CD4-positive, alpha-beta T cell treated with Interleukin-15 for 4 hours (primary cell): ENCODE results near the gene DGKI.
"Not testable (repeated sequence)": the region's sequence is repeated elsewhere in the genome, so short reads cannot be mapped to it uniquely, and the experiment has no call there.

Source experiments
- DNase-seq: peaks from one replicate; pipeline ENCODE4 v3.0.0-alpha.2; 2020; ENCODE audit warnings: low spot score

Gene DGKI

DNA sequence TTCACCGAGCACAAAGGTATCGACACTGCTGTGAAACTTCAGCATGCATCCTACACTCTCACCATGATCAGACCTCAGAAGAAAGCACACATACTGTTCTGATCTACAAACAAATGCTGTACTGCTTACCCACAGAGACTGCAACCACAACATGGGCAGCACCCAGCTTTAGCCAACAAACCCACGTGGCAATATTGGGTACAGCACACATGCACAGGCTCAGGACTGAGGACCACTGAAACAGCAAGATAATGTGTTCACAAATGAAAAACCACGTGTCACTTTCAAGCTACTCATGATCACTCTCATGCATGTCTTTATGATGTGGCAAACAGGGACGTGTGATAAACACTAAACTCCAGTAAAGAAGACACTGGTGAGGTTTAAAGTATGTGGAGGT lies 383.9 kb downstream of the DGKI start:
- DNase-seq: no peak

- no peak for DNase-seq
Observed at GRCh38 chr7:137462074-137462715, 384.6 kb downstream of the DGKI start.

DNA sequence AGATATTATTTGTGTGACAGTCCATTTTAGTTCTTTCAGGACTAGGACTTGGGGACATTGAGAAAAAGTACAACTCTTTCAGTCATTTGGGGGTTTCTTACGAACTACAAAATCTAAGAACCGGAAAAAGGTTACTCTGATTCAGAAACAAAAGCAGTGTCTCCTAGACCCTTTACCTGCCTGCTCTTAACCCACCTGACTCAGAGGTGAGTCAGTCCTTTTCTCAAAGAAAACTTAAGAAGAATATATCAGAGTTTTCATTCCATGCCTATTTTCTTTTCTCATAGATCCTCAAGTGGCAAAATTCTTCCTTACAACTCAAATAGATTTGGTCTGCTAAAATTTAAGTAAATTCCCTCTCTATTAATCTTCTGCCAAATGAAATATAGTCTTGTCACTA lies 388.4 kb downstream of the DGKI start:
- DNase-seq: no peak

DNA sequence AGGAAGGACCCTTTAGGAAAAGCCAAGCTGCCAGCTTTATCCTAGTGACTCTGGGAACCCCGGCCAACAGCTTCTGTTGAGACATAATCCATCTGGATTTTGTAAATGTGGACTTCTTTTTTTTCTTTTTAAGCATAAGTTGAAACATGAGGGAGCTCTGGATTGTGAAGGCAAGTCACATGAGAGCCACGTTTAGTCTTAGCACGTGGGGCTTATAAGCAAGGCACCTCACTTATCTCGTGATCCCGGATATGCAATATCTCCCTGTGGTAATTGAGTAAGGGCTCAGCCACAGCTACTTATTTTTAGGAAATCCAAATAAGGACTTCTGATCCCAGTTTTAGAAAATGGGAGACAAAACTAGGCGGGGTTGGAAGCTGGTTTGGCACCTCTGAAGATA lies 392.0 kb downstream of the DGKI start:
- DNase-seq: no peak

- DNase-seq: peak; percentile 26
Observed at GRCh38 chr7:137454246-137454724, 392.5 kb downstream of the DGKI start.

DNA sequence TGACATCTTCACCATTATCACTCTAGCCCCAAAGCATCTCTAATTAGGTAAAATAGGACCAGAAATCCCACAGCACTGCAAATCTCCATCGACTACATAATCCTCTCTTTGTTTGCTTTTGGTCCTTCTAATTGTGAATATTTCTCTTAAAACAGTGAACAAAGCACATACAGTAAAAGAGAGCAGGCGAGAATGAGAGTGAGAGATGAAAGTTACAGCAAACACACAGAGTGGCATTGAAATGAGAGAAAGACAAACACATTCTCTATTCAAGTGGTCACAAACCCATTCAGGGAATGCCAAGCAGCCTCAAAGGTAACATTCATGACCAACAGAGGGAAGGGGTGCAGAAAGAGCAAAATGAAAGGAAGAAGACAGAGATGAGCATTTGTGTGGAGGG lies 393.4 kb downstream of the DGKI start:
- no peak for DNase-seq

DNA sequence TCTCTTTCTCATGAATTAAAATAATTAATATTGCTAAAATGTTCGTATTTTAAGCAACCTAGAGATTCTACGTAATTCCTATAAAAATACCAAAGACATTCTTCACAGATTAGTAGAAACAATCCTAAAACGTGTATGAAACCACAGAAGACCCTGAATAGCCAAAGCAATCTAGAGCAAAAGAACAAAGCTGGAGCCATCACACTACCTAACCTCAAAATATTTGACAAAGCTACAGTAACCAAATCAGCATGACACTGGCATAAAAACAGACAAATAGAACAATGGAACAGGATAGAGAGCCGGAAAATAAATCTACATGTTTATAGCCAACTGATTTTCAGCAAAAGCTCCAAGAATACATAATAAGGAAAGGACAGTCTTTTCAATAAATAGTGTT lies 397.8 kb downstream of the DGKI start:
- no peak for DNase-seq

DNA sequence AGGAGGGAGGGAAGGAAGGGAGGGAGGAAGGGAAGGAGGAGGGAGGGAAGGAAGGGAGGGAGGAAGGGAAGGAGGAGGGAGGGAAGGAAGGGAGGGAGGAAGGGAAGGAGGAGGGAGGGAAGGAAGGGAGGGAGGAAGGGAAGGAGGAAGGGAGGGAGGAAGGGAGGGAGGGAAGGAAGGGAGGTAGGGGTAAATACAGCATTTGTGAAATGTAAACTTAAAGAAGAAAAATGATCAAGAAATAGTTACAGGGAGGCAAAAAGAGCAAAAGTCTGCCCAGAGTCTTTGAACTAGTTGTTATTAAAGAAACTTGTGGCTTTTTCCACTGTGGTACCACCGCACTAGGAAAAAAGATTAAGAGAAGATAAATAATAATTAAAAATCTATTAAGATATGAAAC lies 398.2 kb downstream of the DGKI start:
- DNase-seq: not testable (repeated sequence)

GRCh38 chr7:137446025-137446424 lies 400.7 kb downstream of the DGKI start:
- DNase-seq: no peak

DNA sequence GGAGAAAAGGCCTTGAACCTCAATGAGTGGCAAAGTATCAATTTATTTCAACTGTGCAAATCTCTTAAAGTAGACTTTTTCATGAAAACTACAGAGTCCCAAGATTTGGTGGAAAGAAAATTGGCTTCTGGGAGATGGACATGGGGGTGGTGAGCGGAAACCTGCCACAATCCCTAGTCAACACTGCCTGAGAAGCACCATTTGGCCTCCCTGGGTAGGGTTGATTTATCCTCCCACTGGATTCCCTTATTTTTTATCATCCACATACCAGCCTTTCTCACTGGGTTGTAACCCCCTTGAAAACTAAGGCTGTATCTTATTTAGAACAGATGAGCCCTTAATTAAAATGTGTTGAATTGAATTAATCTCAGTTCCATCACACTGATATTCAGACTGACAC lies 401.5 kb downstream of the DGKI start:
- no peak for DNase-seq

- no peak for DNase-seq
Observed at GRCh38 chr7:137443616-137444015, 403.2 kb downstream of the DGKI start.

- no peak for DNase-seq
Observed at GRCh38 chr7:137441451-137441850, 405.3 kb downstream of the DGKI start.

GRCh38 chr7:137439829-137440825 lies 406.6 kb downstream of the DGKI start:
- DNase-seq: no peak

DNA sequence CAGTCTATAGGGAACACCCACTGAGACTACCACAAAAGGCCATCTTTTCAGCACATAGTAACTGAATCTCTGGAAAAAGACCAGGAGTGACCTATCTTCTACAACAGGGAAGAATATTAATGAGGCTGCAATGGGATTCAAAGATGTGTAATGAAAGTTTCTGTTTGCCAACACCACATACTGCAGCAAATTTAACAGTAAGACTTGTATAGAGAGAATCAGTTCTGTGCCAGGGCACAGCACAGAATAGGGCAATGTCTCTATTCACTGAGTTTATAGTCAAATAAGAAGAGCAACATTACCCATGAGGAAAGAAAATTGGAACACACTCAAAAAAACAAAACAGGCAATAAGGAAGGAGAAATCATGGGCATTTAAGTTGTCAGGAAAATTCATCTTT lies 411.8 kb downstream of the DGKI start:
- DNase-seq: no peak

- no peak for DNase-seq
Observed at GRCh38 chr7:137434530-137434929, 412.2 kb downstream of the DGKI start.

- no peak for DNase-seq
Observed at GRCh38 chr7:137423321-137423720, 423.5 kb downstream of the DGKI start.

DNA sequence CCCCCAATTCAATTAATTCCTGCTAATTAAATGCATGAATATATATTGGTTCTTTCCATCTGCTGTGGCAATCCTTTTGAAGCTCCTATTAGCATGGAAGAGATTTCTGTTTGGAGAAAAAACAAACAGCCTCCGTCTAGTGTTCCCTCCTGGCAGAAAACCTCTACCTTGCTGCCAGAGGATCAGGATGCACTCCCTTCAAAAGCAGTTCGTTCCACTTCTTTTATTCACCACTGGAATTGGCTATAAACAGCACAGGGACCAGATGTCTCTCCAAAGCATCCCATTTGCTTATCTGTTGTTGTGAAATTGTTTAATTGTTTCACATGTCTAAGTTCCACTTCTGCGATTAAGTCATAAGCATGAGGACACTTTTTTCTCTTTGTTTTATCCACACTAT lies 425.4 kb downstream of the DGKI start:
- no peak for DNase-seq

GRCh38 chr7:137418841-137419240 lies 427.9 kb downstream of the DGKI start:
- DNase-seq: no peak

DNA sequence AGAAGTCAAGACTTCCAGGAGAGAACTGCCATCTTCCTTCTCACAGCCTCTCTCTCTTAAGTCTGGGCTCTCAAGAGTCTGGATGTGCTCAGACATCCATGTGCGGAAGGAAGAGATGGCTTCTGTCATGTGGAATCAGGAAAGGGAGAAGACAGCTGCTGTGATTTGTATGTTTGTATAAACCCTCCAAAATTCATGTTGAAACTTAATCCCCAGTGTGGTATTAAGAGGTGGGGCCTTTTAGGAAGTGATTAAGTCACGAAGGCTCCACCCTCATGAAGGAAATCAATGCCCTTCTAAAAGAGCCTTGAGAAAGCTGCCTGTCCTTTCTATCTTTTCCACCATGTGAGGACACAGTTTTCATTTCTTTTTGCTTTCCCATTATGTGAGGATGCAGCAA lies 429.3 kb downstream of the DGKI start:
- DNase-seq: no peak

- DNase-seq: no peak
Observed at GRCh38 chr7:137413901-137414300, 432.9 kb downstream of the DGKI start.

GRCh38 chr7:137411446-137411845 lies 435.3 kb downstream of the DGKI start:
- DNase-seq: no peak

DNA sequence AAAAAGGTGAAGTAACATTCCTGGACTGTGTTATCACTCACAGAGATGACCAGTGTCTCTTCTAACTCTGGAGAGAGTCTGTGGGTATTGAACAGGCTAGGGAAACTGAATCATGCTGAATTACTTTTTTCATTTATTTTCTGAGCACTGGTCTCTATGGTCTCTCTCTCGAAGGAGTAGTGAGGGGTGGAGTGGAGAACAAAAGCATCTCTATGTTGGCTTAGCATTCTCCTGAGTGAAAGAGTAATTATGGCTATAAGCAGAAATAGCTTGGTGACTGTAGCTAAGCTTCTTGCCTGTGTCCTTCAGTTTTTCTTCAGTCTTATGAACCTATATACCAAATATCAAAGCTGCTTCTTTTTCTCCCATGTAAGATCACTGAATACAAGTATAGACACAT lies 438.6 kb downstream of the DGKI start:
- no peak for DNase-seq

- DNase-seq: no peak
Observed at GRCh38 chr7:137407078-137407477, 439.7 kb downstream of the DGKI start.
